OCI-LY3 (cell line): ENCODE results near the gene EPHA1.

ENCODE experiments used
- EZH2phosphoT487 ChIP-seq: fragments of 200-600 bp; shearing (Covaris generic); IDR thresholded peaks from 2 replicates; pipeline ENCODE4 v1.6.1; 2018; ENCODE audit warnings: antibody characterized with exemption, mixed run types, low read depth
- TF ChIP-seq, protein P1 (sequence below): fragments of 200-600, 300-600 bp; sonication (generic); IDR thresholded peaks from 2 replicates; pipeline ENCODE4 v1.5.1; 2014; ENCODE audit warnings: antibody characterized with exemption, low read length, low read depth

DNA sequence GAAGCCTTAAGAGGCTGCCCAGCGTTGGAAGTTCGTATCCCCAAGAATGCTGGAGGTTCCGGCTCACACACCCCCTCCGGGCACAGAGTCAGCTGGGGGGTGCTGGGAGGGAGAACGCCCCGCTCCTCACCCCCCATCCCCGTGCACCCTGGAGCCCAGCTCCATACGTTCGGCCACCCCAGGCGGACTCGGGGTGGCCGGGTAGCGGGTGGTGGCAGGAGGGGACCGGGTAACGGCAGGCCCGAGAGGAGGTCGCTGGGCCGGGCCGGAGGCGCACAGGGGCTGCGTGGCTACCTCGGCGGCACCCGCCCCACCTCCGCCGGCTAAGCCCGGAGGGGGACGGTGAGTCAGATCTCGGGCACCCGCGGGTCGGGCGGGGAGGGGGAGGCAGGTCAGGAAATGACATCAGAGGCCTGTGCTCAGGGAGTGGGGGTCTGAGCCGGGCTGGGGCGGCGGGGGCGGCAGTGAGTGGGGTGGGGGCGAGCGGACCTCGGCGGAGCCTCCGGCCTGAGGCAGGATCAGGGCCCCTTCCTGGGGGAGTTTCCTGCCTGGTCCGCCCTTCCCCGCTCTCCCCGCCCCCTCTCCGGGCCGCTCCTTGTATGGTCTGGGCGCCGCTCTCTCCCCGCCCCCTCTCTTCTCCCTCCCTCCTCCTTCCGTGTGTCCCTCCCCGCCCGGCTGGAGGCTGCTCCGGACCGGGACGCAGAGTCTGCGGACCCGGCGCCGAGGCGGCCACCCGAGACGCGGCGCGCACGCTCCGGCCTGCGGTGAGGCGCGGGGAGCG lies 27.8 kb downstream of the EPHA1 start, which contains the start of gene ZYX:
- TF ChIP-seq, protein P1, sequence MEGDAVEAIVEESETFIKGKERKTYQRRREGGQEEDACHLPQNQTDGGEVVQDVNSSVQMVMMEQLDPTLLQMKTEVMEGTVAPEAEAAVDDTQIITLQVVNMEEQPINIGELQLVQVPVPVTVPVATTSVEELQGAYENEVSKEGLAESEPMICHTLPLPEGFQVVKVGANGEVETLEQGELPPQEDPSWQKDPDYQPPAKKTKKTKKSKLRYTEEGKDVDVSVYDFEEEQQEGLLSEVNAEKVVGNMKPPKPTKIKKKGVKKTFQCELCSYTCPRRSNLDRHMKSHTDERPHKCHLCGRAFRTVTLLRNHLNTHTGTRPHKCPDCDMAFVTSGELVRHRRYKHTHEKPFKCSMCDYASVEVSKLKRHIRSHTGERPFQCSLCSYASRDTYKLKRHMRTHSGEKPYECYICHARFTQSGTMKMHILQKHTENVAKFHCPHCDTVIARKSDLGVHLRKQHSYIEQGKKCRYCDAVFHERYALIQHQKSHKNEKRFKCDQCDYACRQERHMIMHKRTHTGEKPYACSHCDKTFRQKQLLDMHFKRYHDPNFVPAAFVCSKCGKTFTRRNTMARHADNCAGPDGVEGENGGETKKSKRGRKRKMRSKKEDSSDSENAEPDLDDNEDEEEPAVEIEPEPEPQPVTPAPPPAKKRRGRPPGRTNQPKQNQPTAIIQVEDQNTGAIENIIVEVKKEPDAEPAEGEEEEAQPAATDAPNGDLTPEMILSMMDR = no peak
- TF ChIP-seq EZH2phosphoT487 = no peak
